ENCODE data around the gene GNG12. TPM values are rescaled to one million over a fixed set of nuclear protein-coding genes. Genes with fewer than 3 reads are reported as not detected.

GNG12 gene
- total RNA-seq, 1 experiment from 2014 or later = 66.1 TPM

- Histone ChIP-seq H3K9me3 (ENCODE audit: low read length) (no peaks in the 10 kb centered on the region), H3K9ac (ENCODE audit: low read length) (no peak overlapping the region), H3K4me1 (ENCODE audit: insufficient read depth, low read length) (peaks cover 70% of the 10 kb centered on the region), H3K27ac (ENCODE audit: low read length) (no peak overlapping the region), H3K4me3 (ENCODE audit: low read length) (no peak overlapping the region), H3K36me3 (ENCODE audit: low read depth, low read length) (no peaks in the 10 kb centered on the region), H2AFZ (ENCODE audit: low read length) (no peak overlapping the region), H3F3A (ENCODE audit: low read length, unreplicated experiment) (no peaks in the 10 kb centered on the region), H3K9me2 (replicated peaks; ENCODE audit: low read length) (no peaks in the 10 kb centered on the region), H3K4me2 (ENCODE audit: low read length) (no peak overlapping the region), H3K79me2 (ENCODE audit: low read length) (peaks cover 29% of the 10 kb centered on the region), H4K20me1 (ENCODE audit: low read length) (no peaks in the 10 kb centered on the region), H3K27me3 (ENCODE audit: low read length) (no peaks in the 10 kb centered on the region)
- ChIA-PET CTCF (no interaction called here), POLR2A (ENCODE audit: unreplicated experiment) (interaction anchor here (0.7 kb wide), 1 partner anchor 76 kb away, joined by 3 read pairs; no protein-coding TSS in a partner anchor)
- TF ChIP-seq EZH2 (IDR thresholded peaks at IDR 0.05; ENCODE audit: low read length, unreplicated experiment) (no peak), EZH2phosphoT487 (IDR thresholded peaks at IDR 0.05; ENCODE audit: borderline replicate concordance, low read length) (no peak)
- intact Hi-C loops (cut with micrococcal nuclease) = no loop called here
- DNase-seq = no peak
- ATAC-seq = no peak
- BruUV-seq (replicated peaks) = no TSS peak
Measured at GRCh38 chr1:67755160-67755559, 78.1 kb downstream of the GNG12 start.

- intact Hi-C loops (cut with micrococcal nuclease) = loop anchor here (5.0 kb wide), 1 partner anchor 37 kb away; no protein-coding TSS in a partner anchor
- POLR2A ChIA-PET (ENCODE audit: unreplicated experiment) = no interaction called here
- H3K27me3 ChIP-seq (ENCODE audit: low read length) = no peaks in the 10 kb centered on the region
Measured at GRCh38 chr1:67754526-67754920, 78.7 kb downstream of the GNG12 start.

GRCh38 chr1:67753776-67754525, 79.3 kb downstream of the GNG12 start:
- H3K4me3 ChIP-seq (ENCODE audit: low read length) = no peak overlapping the region
- H3K4me1 ChIP-seq (ENCODE audit: insufficient read depth, low read length) = peaks cover 70% of the 10 kb centered on the region
- ChIA-PET CTCF (no interaction called here), POLR2A (ENCODE audit: unreplicated experiment) (interaction anchor here (0.6 kb wide), 1 partner anchor 741 kb away, joined by 3 read pairs; no protein-coding TSS in a partner anchor)
- H2AFZ ChIP-seq (ENCODE audit: low read length) = no peak overlapping the region
- TF ChIP-seq EZH2 (IDR thresholded peaks at IDR 0.05; ENCODE audit: low read length, unreplicated experiment) = no peak
- no peak for TF ChIP-seq EZH2phosphoT487 (IDR thresholded peaks at IDR 0.05; ENCODE audit: borderline replicate concordance, low read length)
- no peak for TF ChIP-seq CTCF (conservative IDR thresholded peaks at IDR 0.05; ENCODE audit: low read depth, low read length)
- intact Hi-C loops (cut with micrococcal nuclease) = loop anchor here (5.0 kb wide), 1 partner anchor 37 kb away; no protein-coding TSS in a partner anchor
- H3K9me2 ChIP-seq (replicated peaks; ENCODE audit: low read length) = no peaks in the 10 kb centered on the region
- H3K9ac ChIP-seq (ENCODE audit: low read length) = no peak overlapping the region
- peak overlapping the region; percentile 43 for H3K27ac ChIP-seq (ENCODE audit: low read length)
- no peaks in the 10 kb centered on the region for H3K9me3 ChIP-seq (ENCODE audit: low read length)
- no peaks in the 10 kb centered on the region for H3K27me3 ChIP-seq (ENCODE audit: low read length)
- H4K20me1 ChIP-seq (ENCODE audit: low read length) = no peaks in the 10 kb centered on the region
- H3K4me2 ChIP-seq (ENCODE audit: low read length) = peak overlapping the region; percentile 43; the same call in 1 of the 2 replicates
- peaks cover 25% of the 10 kb centered on the region for H3K79me2 ChIP-seq (ENCODE audit: low read length)
- no peak for ATAC-seq
- no peaks in the 10 kb centered on the region for H3F3A ChIP-seq (ENCODE audit: low read length, unreplicated experiment)
- DNase-seq = peak; percentile 83
- no TSS peak for BruUV-seq (replicated peaks)
- no peaks in the 10 kb centered on the region for H3K36me3 ChIP-seq (ENCODE audit: low read depth, low read length)

More at GRCh38 chr1:67754526-67754920, 78.7 kb downstream of the GNG12 start:
- no TSS peak for BruUV-seq (replicated peaks)
- DNase-seq (no peak), ATAC-seq (no peak)
- CTCF ChIA-PET = no interaction called here
- Histone ChIP-seq H2AFZ (ENCODE audit: low read length) (no peak overlapping the region), H3K79me2 (ENCODE audit: low read length) (peaks cover 29% of the 10 kb centered on the region), H3K9me3 (ENCODE audit: low read length) (no peaks in the 10 kb centered on the region), H3K4me2 (ENCODE audit: low read length) (peak overlapping the region; percentile 43; the same call in 1 of the 2 replicates), H3F3A (ENCODE audit: low read length, unreplicated experiment) (no peaks in the 10 kb centered on the region), H3K36me3 (ENCODE audit: low read depth, low read length) (no peaks in the 10 kb centered on the region), H3K9me2 (replicated peaks; ENCODE audit: low read length) (no peaks in the 10 kb centered on the region), H3K4me3 (ENCODE audit: low read length) (no peak overlapping the region), H3K27ac (ENCODE audit: low read length) (peak overlapping the region; percentile 24), H3K4me1 (ENCODE audit: insufficient read depth, low read length) (peaks cover 70% of the 10 kb centered on the region), H4K20me1 (ENCODE audit: low read length) (no peaks in the 10 kb centered on the region), H3K9ac (ENCODE audit: low read length) (no peak overlapping the region)
- TF ChIP-seq CTCF (conservative IDR thresholded peaks at IDR 0.05; ENCODE audit: low read depth, low read length) = no peak
